ENCODE measurements around the gene PIEZO1.

GRCh38 chr16:88749358-88749757 lies 35.7 kb downstream of the PIEZO1 start:
- TF ChIP-seq POLR2A (IDR thresholded peaks at IDR 0.05; ENCODE audit: low read length) (no peak), GATA1 (IDR thresholded peaks at IDR 0.05; ENCODE audit: low read depth, low read length) (no peak)
